ENCODE data around the gene MGMT.

DNA sequence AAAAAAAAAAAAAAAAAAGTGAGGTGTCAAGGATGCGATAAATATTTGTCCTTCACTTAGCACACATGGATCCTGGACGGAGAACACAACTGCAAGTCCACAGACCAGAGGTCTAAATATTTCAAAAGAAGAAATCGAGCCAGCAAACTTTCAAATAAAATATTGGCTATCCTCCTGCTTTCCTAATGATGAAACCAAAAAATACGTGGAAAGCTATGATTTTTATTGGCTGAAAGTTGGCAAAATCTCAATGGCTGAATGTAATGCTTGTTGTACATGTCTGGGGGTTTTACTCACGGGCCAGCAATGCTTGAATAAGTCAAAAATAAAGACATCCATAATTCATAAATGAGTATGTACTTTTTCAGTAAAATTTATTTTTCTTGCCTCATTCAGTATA is 19.0 kb upstream of the MGMT start:
- TF ChIP-seq POLR2A (IDR thresholded peaks at IDR 0.05; ENCODE audit: low read length) (no peak), GATA1 (IDR thresholded peaks at IDR 0.05; ENCODE audit: low read depth, low read length) (no peak)

Data from erythroblast (primary cell).